ENCODE results near the gene OR4C46.
"Not testable (repeated sequence)": the region's sequence is repeated elsewhere in the genome, so short reads cannot be mapped to it uniquely, and the experiment has no call there.

Gene OR4C46

DNA sequence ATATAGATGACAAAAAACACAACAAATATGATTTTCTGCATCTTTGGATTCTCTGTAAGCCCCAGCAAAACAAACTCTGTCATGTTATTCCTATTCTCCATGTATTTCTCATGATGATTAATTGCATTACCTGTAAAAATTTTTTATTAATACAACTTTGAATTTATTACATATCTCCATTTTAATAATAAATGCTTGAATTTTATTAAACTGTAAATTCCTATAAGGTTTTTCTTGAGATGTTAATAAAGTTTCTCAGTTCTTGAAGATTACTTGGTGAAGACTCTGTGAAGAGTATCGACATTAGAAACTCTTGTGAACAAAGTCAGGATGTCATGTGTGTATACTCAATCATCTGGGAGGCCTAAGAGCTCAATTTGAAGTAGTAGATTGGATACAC lies at the start of gene OR4C46:
OR4C46 (minus strand) TSS at position 101 of the 400 bp plus-strand sequence; CDS start at position 101, 0 bp downstream.
- no peak for DNase-seq

DNA sequence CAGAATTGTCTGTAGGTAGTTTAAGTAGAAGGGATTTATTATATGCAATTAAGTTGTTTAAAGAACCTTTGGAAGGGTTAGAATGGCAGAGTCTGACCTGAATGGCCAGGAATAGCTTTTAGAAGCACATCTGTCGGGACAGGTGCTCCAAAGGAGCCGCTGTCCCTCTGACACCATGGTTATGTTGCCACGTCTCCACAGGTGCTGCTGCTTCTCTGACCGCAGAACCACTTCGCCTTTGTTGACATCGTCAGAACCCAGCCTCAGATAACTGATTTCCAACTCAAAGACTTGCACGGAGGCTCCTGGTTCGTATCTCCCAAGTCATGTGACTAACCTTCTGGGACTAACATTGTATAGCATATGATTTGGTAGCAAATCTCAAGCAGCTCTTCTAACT lies 41.8 kb upstream of the OR4C46 start:
- not testable (repeated sequence) for DNase-seq

DNA sequence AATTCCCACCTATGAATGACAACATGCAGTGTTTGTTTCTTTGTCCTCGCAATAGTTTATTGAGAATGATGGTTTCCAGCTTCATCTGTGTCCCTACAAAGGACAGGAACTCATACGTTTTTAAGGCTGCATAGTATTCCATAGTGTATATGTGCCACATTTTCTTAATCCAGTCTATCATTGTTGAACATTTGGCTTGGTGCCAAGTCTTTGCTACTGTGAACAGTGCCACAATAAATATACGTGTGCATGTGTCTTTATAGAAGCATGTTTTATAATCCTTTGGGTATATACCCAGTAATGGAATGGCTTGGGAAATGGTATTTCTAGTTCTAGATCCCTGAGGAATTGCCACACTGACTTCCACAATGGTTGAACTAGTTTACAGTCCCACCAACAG lies 42.4 kb downstream of the OR4C46 start:
- not testable (repeated sequence) for DNase-seq

DNA sequence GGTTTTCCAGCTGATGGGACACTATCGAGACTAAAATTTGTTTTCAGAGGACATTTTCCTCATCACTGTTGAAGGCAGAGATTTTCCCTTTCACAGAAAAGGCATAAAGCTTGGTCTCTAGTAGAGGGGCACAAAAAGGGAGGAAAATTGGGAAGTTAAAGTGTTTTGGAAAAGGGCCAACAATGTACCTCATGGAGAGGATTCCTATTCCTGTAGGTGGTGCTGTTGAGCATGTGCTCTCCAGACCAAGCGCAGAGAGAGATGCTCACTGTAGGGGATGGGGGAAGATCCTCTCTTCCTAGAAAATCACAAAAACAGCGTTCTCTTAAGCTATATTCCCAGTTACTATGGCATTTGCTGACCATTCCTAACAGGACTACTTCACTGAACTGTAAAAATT lies 44.9 kb downstream of the OR4C46 start:
- no peak for DNase-seq

DNA sequence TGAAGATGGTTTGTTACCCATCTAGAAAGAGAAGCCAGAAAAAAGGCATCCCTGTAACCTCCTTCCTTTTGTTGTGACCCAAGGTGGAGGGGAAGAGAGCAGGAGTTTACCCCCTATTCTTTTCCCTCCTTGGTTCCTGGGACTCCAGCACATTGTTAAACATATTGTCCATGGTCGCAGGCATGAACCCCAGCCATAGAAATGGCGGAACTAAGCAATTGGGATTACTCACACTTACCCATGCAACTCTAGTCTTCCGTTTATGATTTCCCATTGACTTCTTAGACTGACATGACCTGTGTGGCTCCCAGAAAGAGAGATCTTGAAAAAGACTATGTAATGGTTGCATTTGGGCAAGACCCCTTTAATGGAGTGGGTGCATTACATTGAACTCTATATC lies 45.4 kb downstream of the OR4C46 start:
- no peak for DNase-seq

All from CD4-positive, alpha-beta T cell treated with Interleukin-17A for 4 hours (primary cell).